ENCODE measurements around the gene TMEM255B. TPM values are rescaled to one million over a fixed set of nuclear protein-coding genes. Genes with fewer than 3 reads are reported as not detected.

Gene TMEM255B
- total RNA-seq, 1 donor from 2014 or later, result 8.4 TPM

GRCh38 chr13:113734099-113734825 is 24.8 kb upstream of the TMEM255B start:
- H3K27me3 Mint-ChIP-seq (ENCODE audit: low read depth, unreplicated experiment), result peaks cover 32% of the 10 kb centered on the region
- H3K9me3 Mint-ChIP-seq (ENCODE audit: unreplicated experiment), result no peaks in the 10 kb centered on the region
- DNase-seq (ENCODE audit: low read depth) (no peak), FAIRE-seq (no peak)
- Histone ChIP-seq H3K9ac (ENCODE audit: low read length) (no peak overlapping the region), H3K27ac (ENCODE audit: low read depth, low read length) (no peak overlapping the region), H3K36me3 (ENCODE audit: insufficient read depth, low read length) (no peaks in the 10 kb centered on the region), H3K4me2 (ENCODE audit: low read length) (no peak overlapping the region), H3K4me3 (ENCODE audit: insufficient read depth, low read depth, low read length) (no peak overlapping the region), H3K79me2 (ENCODE audit: insufficient read depth, low read length) (no peaks in the 10 kb centered on the region), H3K27me3 (ENCODE audit: insufficient read depth, low read length) (peaks cover 7% of the 10 kb centered on the region), H4K20me1 (ENCODE audit: insufficient read depth, low read length) (no peaks in the 10 kb centered on the region), H3K9me3 (ENCODE audit: insufficient read depth, low read depth, low read length) (no peaks in the 10 kb centered on the region), H2AFZ (ENCODE audit: low read depth, low read length) (no peak overlapping the region), H3K4me1 (ENCODE audit: insufficient read depth, low read length) (no peaks in the 10 kb centered on the region)
- no peaks in the 10 kb centered on the region for H3K36me3 Mint-ChIP-seq (ENCODE audit: low read depth, unreplicated experiment)
- TF ChIP-seq EZH2 (IDR thresholded peaks at IDR 0.05; ENCODE audit: insufficient read depth, low read length) (no peak), CTCF (IDR thresholded peaks at IDR 0.05; ENCODE audit: insufficient read depth, low read depth, low read length) (no peak)
- H3K4me3 Mint-ChIP-seq (ENCODE audit: unreplicated experiment), result no peak overlapping the region
- H3K27ac Mint-ChIP-seq (ENCODE audit: unreplicated experiment), result no peak overlapping the region
- H3K4me1 Mint-ChIP-seq (ENCODE audit: low read depth, unreplicated experiment), result no peaks in the 10 kb centered on the region

- Histone ChIP-seq H2AFZ (ENCODE audit: low read depth, low read length) (no peak overlapping the region), H3K4me2 (ENCODE audit: low read length) (no peak overlapping the region), H4K20me1 (ENCODE audit: insufficient read depth, low read length) (no peaks in the 10 kb centered on the region), H3K4me3 (ENCODE audit: insufficient read depth, low read depth, low read length) (no peak overlapping the region), H3K4me1 (ENCODE audit: insufficient read depth, low read length) (no peaks in the 10 kb centered on the region), H3K27ac (ENCODE audit: low read depth, low read length) (no peak overlapping the region), H3K79me2 (ENCODE audit: insufficient read depth, low read length) (no peaks in the 10 kb centered on the region), H3K36me3 (ENCODE audit: insufficient read depth, low read length) (no peaks in the 10 kb centered on the region), H3K27me3 (ENCODE audit: insufficient read depth, low read length) (peaks cover 4% of the 10 kb centered on the region), H3K9me3 (ENCODE audit: insufficient read depth, low read depth, low read length) (no peaks in the 10 kb centered on the region), H3K9ac (ENCODE audit: low read length) (no peak overlapping the region)
- TF ChIP-seq EZH2 (IDR thresholded peaks at IDR 0.05; ENCODE audit: insufficient read depth, low read length), result no peak
- TF ChIP-seq CTCF (IDR thresholded peaks at IDR 0.05; ENCODE audit: insufficient read depth, low read depth, low read length), result no peak
- H3K27ac Mint-ChIP-seq (ENCODE audit: unreplicated experiment), result no peak overlapping the region
- peaks cover 31% of the 10 kb centered on the region for H3K27me3 Mint-ChIP-seq (ENCODE audit: low read depth, unreplicated experiment)
- H3K4me3 Mint-ChIP-seq (ENCODE audit: unreplicated experiment), result no peak overlapping the region
- no peaks in the 10 kb centered on the region for H3K9me3 Mint-ChIP-seq (ENCODE audit: unreplicated experiment)
- FAIRE-seq (no peak), DNase-seq (ENCODE audit: low read depth) (no peak)
- H3K36me3 Mint-ChIP-seq (ENCODE audit: low read depth, unreplicated experiment), result no peaks in the 10 kb centered on the region
- H3K4me1 Mint-ChIP-seq (ENCODE audit: low read depth, unreplicated experiment), result no peaks in the 10 kb centered on the region
Observed at GRCh38 chr13:113734826-113735125, 24.2 kb upstream of the TMEM255B start.

- Mint-ChIP-seq H3K4me1 (ENCODE audit: low read depth, unreplicated experiment) (no peaks in the 10 kb centered on the region), H3K4me3 (ENCODE audit: unreplicated experiment) (no peak overlapping the region), H3K27ac (ENCODE audit: unreplicated experiment) (no peak overlapping the region), H3K27me3 (ENCODE audit: low read depth, unreplicated experiment) (peaks cover 35% of the 10 kb centered on the region), H3K36me3 (ENCODE audit: low read depth, unreplicated experiment) (no peaks in the 10 kb centered on the region), H3K9me3 (ENCODE audit: unreplicated experiment) (no peaks in the 10 kb centered on the region)
- H3K36me3 ChIP-seq (ENCODE audit: insufficient read depth, low read length), result no peaks in the 10 kb centered on the region
- no peak overlapping the region for H3K4me2 ChIP-seq (ENCODE audit: low read length)
- H4K20me1 ChIP-seq (ENCODE audit: insufficient read depth, low read length), result no peaks in the 10 kb centered on the region
- no peaks in the 10 kb centered on the region for H3K79me2 ChIP-seq (ENCODE audit: insufficient read depth, low read length)
- FAIRE-seq (no peak), DNase-seq (ENCODE audit: low read depth) (no peak)
- H3K27ac ChIP-seq (ENCODE audit: low read depth, low read length), result no peak overlapping the region
- H3K4me1 ChIP-seq (ENCODE audit: insufficient read depth, low read length), result no peaks in the 10 kb centered on the region
- no peak overlapping the region for H2AFZ ChIP-seq (ENCODE audit: low read depth, low read length)
- H3K4me3 ChIP-seq (ENCODE audit: insufficient read depth, low read depth, low read length), result no peak overlapping the region
- TF ChIP-seq EZH2 (IDR thresholded peaks at IDR 0.05; ENCODE audit: insufficient read depth, low read length) (no peak), CTCF (IDR thresholded peaks at IDR 0.05; ENCODE audit: insufficient read depth, low read depth, low read length) (no peak)
- peaks cover 4% of the 10 kb centered on the region for H3K27me3 ChIP-seq (ENCODE audit: insufficient read depth, low read length)
- H3K9me3 ChIP-seq (ENCODE audit: insufficient read depth, low read depth, low read length), result no peaks in the 10 kb centered on the region
- H3K9ac ChIP-seq (ENCODE audit: low read length), result no peak overlapping the region
Observed at GRCh38 chr13:113735194-113735593, 23.8 kb upstream of the TMEM255B start.
